ENCODE data around the gene PROX1. TPM values are rescaled to one million over a fixed set of nuclear protein-coding genes. Genes with fewer than 3 reads are reported as not detected.

PROX1 gene
- total and polyA plus RNA-seq, 2 of the 8 experiments (the other 6 are each of a cell fraction or from before 2014, with no cell fraction given) = 0.30 to 2.0 TPM

DNA sequence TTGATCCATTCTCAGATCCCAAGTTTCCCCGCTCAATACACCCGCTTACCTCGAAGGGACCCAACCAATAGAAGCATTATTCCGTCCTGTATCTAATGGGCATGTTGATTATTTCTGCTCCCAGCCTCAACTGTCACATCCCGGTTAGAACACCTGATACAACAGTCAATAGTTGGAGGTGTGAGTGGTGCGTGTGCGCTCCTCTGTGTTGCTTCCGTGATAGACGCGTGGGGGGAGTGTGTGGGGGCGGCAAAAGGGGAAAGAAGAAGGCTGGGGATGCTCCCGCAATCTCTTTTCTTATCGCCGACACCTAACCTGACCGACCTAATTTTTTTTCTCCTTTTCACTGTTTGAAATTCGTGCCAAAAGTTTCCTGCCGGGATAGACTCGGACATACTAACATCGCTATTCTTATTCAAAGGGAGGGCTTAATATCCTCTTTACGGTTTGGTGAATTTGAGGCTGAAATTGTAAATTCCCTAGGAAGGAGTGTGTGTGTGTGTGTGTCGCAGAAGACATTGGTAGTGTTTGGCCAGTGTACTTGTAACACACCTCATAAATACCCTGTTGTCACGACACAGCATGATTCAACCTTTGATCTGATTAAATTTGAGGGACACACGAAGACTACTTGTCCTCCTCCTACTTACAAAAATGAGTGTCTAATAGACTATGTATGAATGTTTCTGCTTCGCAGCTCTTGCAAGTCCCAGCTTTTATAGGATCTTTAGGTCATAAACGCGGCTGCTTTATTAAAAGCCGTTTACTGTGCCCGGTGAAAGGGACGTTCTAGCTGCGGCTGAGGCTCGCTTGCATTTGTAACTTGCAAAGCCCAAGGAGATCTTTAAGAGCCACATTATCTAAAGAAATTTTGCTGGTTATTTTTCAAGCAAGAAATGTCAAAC, 1.5 kb upstream of the PROX1 start (continued):
- TF ChIP-seq, protein P1, sequence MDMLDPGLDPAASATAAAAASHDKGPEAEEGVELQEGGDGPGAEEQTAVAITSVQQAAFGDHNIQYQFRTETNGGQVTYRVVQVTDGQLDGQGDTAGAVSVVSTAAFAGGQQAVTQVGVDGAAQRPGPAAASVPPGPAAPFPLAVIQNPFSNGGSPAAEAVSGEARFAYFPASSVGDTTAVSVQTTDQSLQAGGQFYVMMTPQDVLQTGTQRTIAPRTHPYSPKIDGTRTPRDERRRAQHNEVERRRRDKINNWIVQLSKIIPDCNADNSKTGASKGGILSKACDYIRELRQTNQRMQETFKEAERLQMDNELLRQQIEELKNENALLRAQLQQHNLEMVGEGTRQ (IDR thresholded peaks at IDR 0.05; ENCODE audit: low read length) = no peak
